Measurements from ENCODE around the gene FRMD6. TPM values are rescaled to one million over a fixed set of nuclear protein-coding genes. Genes with fewer than 3 reads are reported as not detected.

The FRMD6 gene
- total and polyA plus RNA-seq, 9 of the 15 experiments (the other 6 are each of a cell fraction or from before 2014, with no cell fraction given): 0.11 to 0.92 (median 0.53) TPM

- TF ChIP-seq CTCFL (IDR thresholded peaks at IDR 0.05; ENCODE audit: borderline replicate concordance, insufficient read depth, low read depth, low read length, poor library complexity, severe bottlenecking) (peak; percentile 83), DEAF1 (CRISPR knock-in tag; IDR thresholded peaks at IDR 0.05) (0 out of 2 replicates have a peak, but pooled peaks have one; percentile 22), TCF7L2 (IDR thresholded peaks at IDR 0.05; ENCODE audit: low read depth, low read length) (peak; percentile 86), RNF2 (IDR thresholded peaks at IDR 0.05) (0 out of 2 replicates have a peak, but pooled peaks have one; percentile 26), HNRNPLL (IDR thresholded peaks at IDR 0.05; ENCODE audit: low read depth, low read length, poor library complexity, severe bottlenecking) (no peak), CXXC5 (CRISPR knock-in tag; IDR thresholded peaks at IDR 0.05) (peak; percentile 19), GTF2B (IDR thresholded peaks at IDR 0.05; ENCODE audit: extremely low read depth, insufficient read length) (no peak), STAT5B (CRISPR knock-in tag; IDR thresholded peaks at IDR 0.05) (no peak), JUND (IDR thresholded peaks at IDR 0.05; ENCODE audit: borderline replicate concordance, low read depth, low read length) (peak; percentile 89), JUND (tag; IDR thresholded peaks at IDR 0.05; ENCODE audit: borderline replicate concordance, low read depth, low read length) (no peak), PRDM10 (IDR thresholded peaks at IDR 0.05; ENCODE audit: partially characterized antibody) (peak; percentile 99), IRF1 (CRISPR knock-in tag; IDR thresholded peaks at IDR 0.05; ENCODE audit: borderline replicate concordance) (no peak)
Observed at GRCh38 chr14:51651388-51652167, at the start of gene FRMD6 (continued).
